ENCODE measurements around the gene SPATA17. TPM values are rescaled to one million over a fixed set of nuclear protein-coding genes. Genes with fewer than 3 reads are reported as not detected.

Gene SPATA17
- polyA plus RNA-seq, 1 donor: 2.6 TPM

DNA sequence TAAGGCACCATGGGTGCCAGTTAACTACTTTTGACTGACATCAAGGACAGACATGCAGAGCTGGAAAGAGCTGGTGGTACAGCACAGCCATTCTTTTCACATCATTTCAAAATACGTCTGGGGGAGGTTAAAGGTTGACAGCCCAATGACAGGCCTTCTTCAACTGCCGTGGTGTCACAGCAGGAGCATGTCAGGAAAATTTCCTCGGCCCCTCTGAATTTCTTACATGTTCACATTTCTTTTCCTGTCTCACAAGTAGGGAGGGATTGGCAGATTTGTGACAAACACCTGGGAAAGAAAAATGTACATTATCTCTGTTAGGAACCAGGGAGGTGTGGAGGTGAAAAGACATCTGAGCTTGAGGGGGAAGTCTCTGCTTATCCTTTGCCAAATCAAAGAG lies 279.1 kb downstream of the SPATA17 start:
- Histone ChIP-seq H3K4me1 (ENCODE audit: control insufficient read depth, insufficient read depth, low read length) (no peaks in the 10 kb centered on the region), H3K27me3 (ENCODE audit: control insufficient read depth, insufficient read depth, low read length) (no peaks in the 10 kb centered on the region), H3K36me3 (ENCODE audit: control insufficient read depth, insufficient read depth, low read length) (no peaks in the 10 kb centered on the region), H3K27ac (ENCODE audit: low read length) (no peak overlapping the region), H3K9me3 (ENCODE audit: control insufficient read depth, low read depth, low read length) (no peaks in the 10 kb centered on the region), H3K4me3 (ENCODE audit: low read length) (no peak overlapping the region)
- 100% methylated on average over 1 of the region's 3 CpGs for WGBS (ENCODE audit: insufficient coverage, low lambda C conversion rate)
- no peak for DNase-seq

DNA sequence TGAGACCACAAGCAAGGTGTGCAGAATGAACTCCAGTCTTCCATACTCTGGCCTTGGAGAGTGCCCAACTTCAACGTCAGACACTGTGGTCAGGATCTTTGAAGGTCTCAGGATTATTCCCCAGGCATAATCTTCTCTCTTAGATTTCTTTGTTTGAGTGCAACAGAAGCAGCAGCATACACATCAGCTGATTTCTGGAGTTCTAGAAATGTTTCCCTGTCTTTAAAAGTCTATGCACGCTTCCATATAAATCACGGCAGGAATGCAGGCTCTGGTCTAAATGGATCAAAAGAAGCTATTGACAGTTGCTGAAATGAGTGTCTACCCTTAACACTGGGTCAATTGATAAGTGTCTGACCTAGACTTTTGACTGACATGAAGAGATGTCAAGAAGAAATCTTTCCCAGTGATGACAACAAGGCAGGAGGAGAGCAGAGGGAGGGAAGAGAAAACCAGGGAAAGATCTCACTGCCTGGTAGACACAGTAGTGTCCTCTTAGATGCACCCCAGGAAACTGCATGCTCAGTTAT lies 279.7 kb downstream of the SPATA17 start:
- Histone ChIP-seq H3K36me3 (ENCODE audit: control insufficient read depth, insufficient read depth, low read length) (no peaks in the 10 kb centered on the region), H3K27me3 (ENCODE audit: control insufficient read depth, insufficient read depth, low read length) (no peaks in the 10 kb centered on the region), H3K4me3 (ENCODE audit: low read length) (no peak overlapping the region), H3K4me1 (ENCODE audit: control insufficient read depth, insufficient read depth, low read length) (no peaks in the 10 kb centered on the region), H3K27ac (ENCODE audit: low read length) (no peak overlapping the region), H3K9me3 (ENCODE audit: control insufficient read depth, low read depth, low read length) (no peaks in the 10 kb centered on the region)
- no peak for DNase-seq
- no CpG with 5 or more reads among the region's 3 CpGs for WGBS (ENCODE audit: insufficient coverage, low lambda C conversion rate)

DNA sequence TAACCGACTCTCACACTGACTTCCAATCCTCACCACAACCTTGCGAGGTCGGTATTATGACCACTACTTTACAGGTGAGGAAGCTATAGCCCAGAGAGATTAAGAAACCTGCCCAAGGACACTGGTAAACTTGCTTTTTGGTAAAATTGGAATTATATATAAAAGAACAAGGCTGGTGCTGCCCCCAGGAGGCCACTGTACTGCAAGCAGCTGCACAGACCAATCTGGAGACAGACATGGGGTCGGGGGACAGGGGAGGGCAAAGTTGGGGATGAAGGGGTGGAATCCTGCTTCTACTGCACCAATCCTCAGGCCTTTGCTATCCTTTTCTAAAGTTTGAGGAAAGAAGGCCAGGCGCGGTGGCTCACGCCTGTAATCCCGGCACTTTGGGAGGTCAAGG lies 280.8 kb downstream of the SPATA17 start:
- no peaks in the 10 kb centered on the region for H3K4me1 ChIP-seq (ENCODE audit: control insufficient read depth, insufficient read depth, low read length)
- H3K36me3 ChIP-seq (ENCODE audit: control insufficient read depth, insufficient read depth, low read length): no peaks in the 10 kb centered on the region
- no peaks in the 10 kb centered on the region for H3K9me3 ChIP-seq (ENCODE audit: control insufficient read depth, low read depth, low read length)
- H3K4me3 ChIP-seq (ENCODE audit: low read length): no peak overlapping the region
- WGBS (ENCODE audit: insufficient coverage, low lambda C conversion rate): no CpG with 5 or more reads among the region's 8 CpGs
- no peak overlapping the region for H3K27ac ChIP-seq (ENCODE audit: low read length)
- no peak for DNase-seq
- H3K27me3 ChIP-seq (ENCODE audit: control insufficient read depth, insufficient read depth, low read length): no peaks in the 10 kb centered on the region

DNA sequence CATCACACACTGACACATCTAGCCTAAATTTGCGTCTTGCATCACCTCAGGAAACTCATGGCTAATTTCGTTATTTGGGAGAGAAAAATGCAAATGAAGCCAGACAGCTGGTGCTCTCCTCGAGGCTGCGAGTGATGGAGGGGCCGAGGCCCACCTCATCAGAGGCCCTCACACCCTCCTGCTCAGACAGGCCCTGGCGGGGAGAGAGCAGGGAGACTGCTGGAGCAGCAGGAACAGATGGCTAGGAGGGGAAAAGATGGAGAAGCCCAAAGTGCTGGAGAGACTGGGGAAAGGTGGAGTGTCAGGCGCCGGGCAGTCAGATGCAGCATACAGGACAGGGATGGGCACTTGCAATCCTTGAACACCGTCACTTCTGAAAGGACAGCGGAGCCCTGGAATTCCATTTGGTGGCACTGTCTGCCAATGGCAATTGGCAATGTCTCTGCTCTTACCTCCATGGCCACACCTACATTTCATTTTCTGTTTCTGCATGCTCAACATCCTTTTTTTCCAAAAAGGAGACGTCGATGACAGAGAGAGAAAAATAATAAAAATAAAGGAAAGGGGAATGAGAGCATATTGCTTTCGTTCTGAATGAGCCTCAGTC lies 286.2 kb downstream of the SPATA17 start:
- H3K36me3 ChIP-seq (ENCODE audit: control insufficient read depth, insufficient read depth, low read length): no peaks in the 10 kb centered on the region
- peaks cover 2% of the 10 kb centered on the region for H3K27me3 ChIP-seq (ENCODE audit: control insufficient read depth, insufficient read depth, low read length)
- H3K4me1 ChIP-seq (ENCODE audit: control insufficient read depth, insufficient read depth, low read length): no peaks in the 10 kb centered on the region
- WGBS (ENCODE audit: insufficient coverage, low lambda C conversion rate): 83% methylated on average over 4 of the region's 13 CpGs
- DNase-seq: no peak
- H3K27ac ChIP-seq (ENCODE audit: low read length): no peak overlapping the region
- H3K9me3 ChIP-seq (ENCODE audit: control insufficient read depth, low read depth, low read length): no peaks in the 10 kb centered on the region
- no peak overlapping the region for H3K4me3 ChIP-seq (ENCODE audit: low read length)

DNA sequence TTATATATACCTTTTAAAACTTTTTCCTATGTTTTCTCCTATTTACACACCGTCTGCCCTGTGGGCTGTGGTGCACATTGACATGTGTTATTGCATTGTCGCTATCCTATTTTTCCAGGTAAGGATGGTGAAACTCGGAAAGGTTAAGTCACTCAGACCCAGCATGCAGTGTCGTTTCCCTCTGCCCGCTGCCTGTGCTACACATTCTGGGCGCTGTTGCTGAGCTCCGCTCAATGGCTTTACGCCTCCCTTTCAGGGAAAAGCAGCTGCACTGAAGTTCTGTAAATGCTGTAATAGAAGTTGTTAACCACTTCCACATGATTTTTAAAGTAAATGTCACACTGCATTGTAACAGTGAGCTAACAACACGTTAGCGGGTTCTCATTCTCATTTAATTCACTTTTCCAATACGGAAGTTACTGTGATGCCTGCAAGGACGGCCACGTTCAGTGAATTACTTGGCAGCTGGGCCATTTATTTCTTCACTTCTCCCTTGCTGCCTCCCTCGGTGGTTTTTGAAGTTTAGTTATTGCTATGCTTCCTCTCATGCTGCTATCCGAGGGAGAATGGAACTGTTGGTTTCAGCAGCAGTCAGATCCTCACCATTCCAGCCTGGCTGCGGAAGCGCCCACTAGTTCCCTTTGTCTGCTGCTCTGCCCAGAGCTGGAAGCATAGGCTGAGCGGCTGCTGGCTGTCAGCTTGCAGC lies 288.7 kb downstream of the SPATA17 start:
- Histone ChIP-seq H3K9me3 (ENCODE audit: control insufficient read depth, low read depth, low read length) (no peaks in the 10 kb centered on the region), H3K36me3 (ENCODE audit: control insufficient read depth, insufficient read depth, low read length) (no peaks in the 10 kb centered on the region), H3K27ac (ENCODE audit: low read length) (no peak overlapping the region), H3K4me1 (ENCODE audit: control insufficient read depth, insufficient read depth, low read length) (no peaks in the 10 kb centered on the region), H3K4me3 (ENCODE audit: low read length) (no peak overlapping the region), H3K27me3 (ENCODE audit: control insufficient read depth, insufficient read depth, low read length) (peaks cover 13% of the 10 kb centered on the region)
- no peak for DNase-seq
- 81% methylated on average over 2 of the region's 18 CpGs for WGBS (ENCODE audit: insufficient coverage, low lambda C conversion rate)

Other genes with a start within 250 kb of the SPATA17 start
- gene GPATCH2, start 254 bp upstream of the SPATA17 start, polyA plus RNA-seq: 19.0 TPM

Measured in large intestine (tissue), 3 donors.